ENCODE results near the gene TNFRSF14. TPM values are rescaled to one million over a fixed set of nuclear protein-coding genes. Genes with fewer than 3 reads are reported as not detected.

Gene TNFRSF14
- total RNA-seq, 1 donor from 2014 or later, result 15.7 TPM

DNA sequence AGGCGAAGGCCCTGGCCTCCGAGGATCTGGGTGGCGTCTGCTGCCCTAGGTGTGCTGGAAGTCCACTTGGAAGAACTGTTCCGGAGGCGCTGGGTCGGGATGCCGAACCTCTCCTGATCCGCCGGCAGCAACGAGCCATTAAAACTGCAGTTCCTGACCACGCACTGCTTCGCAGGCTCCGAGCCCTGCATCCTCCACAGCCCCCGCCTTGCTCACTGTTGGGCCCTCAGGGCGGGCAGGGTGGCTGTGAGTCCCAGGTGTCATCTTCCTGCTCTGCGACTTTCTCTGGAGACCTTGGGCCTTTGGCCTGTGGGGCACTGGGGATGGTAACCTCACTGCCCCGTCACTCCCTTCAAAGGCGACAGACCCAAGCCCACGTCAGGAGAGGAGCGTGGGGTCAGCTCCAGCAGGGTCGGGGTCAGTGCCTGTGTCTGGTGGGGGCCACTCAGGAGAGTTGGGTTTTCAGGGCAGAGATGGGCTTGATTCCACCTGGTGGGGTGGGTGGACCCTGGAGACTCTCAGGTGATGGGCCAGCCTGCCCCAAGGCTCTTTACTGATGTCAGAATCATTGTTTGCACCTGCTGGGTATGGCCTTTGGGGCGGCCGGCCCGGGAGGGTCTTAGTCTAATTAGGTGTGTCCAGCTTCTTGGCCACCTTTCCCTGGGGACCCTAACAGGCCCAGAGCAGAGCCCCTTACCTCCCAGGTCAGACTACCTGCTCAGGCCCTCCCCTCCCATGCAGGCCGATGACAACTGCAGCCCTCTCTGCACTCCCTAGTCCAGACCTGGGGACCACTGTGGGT lies 33.5 kb downstream of the TNFRSF14 start:
- intact Hi-C loops (cut with DNase I), result no loop called here
- DNase-seq (ENCODE audit: missing footprints) (peak; percentile 20), ATAC-seq (no peak)

DNA sequence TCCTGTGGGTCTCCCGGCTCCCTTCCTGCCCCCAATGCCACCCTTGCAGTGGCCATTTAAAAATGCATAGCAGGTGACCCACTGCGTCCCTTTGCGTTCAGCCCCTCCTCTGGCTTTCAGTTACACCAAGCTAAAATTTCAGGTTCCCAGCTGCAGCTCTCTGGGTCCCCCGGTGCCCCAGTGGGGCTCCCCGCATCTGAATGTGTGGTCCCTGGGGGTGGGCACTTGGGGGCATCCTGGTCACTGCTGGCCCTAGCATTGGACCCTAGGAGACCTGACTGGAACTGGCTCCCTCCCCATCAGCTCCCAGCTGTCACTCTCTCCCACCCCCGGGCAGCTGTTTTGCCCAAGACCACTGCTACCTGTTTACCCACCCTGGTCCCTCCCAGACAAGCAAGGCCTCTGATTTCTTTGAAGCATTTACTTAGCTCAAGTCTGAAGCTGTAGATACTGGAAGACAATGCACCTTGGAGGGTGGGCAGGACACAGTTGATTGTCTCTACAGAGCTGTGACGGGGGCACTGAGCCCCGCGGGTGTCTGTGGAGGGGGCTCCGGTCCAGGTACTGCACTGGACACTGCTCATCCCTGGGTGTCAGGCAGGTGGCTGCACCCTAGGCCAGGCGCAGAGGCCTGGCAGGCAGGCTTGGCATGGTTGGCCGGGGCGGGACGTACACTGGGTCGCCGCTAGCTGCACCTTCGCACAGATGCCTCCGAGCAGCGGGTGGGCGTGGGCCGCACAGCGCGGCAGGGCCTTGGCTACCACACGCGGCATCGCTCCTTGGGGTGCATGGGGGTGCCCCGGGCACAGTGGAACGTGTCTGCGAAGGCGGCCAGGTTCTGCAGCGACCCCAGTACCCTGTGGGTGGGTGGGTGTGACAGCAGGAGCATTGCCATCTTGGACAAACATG lies 34.3 kb downstream of the TNFRSF14 start:
- ATAC-seq, result no peak
- intact Hi-C loops (cut with DNase I), result no loop called here
- peak; percentile 62 for DNase-seq (ENCODE audit: missing footprints)

DNA sequence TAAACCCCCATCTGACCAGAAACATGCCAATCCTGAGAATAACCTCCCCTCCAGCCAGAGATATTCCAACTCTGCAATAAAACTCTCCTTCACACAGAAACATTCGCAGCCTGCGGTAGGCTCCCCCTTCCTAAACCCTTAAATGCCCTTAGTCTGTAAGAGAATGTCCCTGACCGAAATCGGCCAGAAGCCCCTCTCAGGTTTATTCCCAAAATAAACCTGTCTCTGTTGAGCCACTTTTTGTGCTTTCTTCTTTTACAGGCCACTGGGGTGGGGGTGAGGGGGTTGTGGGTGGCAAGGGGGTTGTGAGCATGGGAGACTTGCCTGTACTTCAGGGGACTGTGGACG lies 35.0 kb downstream of the TNFRSF14 start:
- DNase-seq (ENCODE audit: missing footprints) (no peak), ATAC-seq (no peak)
- intact Hi-C loops (cut with DNase I), result no loop called here

DNA sequence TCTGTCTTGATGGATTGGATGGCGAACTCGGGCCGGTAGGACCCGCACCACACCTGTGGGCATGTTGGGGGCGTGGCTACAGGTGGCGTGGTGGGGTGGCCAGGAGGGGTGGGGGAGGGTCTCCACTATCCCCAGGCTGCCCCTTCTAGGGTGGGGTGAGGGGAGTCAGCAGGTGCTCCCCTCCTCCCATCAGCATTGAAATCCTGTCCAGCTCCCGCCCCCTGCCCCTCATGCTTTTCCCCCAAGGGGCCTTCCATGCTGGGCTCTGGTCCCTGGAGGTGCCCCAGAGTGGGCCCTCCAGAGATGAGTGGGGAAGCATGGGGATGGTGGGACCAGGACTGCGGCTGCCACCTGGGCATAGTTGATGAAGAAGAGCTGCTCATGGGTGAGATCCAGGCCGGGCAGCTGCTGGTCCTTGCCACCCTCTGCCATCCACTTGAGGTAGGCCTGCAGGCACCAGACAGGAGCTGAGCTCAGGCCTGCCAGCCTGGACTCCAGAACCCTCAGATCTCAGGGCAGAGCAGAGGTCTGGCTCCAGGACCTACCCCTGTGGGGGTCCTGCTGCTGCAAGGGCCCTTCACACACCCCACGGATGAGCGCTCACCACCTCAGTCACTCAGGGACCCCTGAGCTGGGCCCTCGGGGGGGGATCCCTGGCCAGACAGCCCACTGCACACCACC lies 35.5 kb downstream of the TNFRSF14 start:
- intact Hi-C loops (cut with DNase I), result no loop called here
- peak; percentile 50 for DNase-seq (ENCODE audit: missing footprints)
- no peak for ATAC-seq

DNA sequence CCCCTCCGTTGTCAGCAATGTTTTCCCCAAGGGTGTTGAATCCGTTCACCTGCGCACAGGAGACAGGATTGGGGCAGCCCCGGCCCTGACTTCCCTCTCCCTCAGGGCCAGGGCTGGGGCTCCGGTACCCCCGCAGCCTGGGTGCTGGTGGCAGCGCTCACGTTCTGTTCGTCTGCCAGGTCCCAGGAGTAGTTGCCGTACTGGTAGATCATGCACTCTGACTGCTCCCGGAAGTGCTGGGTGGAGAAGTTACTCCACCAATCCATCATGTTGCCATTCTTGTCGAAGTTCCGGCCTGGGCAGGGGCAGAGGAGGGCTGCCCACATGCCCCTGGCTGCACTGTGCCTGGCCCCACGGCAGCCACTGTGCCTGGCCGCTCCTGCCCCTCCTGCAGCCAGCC lies 36.5 kb downstream of the TNFRSF14 start:
- ATAC-seq, result no peak
- intact Hi-C loops (cut with DNase I), result no loop called here

DNA sequence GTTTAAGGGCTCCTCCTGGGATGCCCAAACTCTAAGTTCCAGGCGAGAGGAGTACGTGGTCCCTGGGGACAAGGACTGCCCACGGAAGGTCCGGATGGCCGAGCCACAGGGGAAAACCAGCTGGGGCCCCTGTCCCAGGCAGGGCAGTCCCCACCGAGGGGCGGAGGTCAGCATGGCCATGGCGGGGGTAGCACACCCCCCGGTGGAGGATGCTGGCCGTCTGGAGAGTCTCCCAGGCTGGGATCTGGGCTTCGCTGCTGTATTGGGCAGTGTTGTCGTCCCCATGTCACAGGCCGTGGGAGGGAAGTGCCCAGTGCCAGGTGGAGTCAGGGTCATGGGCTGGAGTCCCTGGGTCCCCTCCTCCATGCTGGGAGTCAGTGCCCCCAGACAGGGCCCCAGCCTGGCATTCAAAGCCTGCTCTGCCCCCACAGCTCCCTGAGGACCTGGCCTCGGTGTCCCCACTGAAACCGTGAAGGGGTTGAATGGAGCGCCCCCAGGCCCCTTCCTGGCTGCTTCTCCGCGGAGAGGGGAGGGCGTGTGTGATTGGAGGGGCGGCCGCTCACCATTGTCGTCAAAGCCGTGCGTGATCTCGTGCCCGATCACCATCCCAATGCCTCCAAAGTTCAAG lies 37.2 kb downstream of the TNFRSF14 start:
- intact Hi-C loops (cut with DNase I), result no loop called here
- ATAC-seq, result no peak
- peak; percentile 41 for DNase-seq (ENCODE audit: missing footprints)

More for the DNA sequence above, 36.5 kb downstream of the TNFRSF14 start:
- peak; percentile 16 for DNase-seq (ENCODE audit: missing footprints)

DNA sequence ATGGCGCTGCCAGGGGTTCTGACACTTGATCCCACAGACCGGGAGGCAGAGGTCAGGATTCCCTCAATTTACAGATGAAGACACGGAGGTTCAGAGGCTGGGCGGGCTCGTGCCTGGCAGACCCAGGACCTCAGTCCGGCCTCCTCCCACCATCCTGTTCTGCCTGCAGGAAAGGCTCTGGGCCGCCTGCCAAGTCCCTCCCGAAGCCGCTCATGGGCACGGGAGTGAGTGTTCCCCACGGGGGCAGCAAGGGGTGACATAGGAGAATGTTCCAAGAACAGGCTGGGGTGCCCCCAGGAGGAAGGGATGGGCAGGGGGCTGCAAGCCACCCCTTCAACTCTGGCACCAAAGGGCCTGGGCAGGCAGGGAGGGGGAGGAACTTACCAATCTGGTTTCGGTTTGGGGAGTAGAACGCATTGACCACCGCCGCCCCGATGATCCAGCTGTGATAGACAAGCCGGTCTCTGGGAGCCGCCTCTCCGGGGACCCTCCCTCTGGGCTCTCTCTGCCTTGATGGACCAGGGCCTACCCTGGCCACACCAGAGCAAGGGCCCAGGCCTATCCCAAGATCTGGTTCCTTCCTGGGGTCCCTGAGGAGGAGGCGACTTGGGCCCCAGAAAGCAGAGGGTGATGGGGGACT lies 38.0 kb downstream of the TNFRSF14 start:
- peak; percentile 68 for DNase-seq (ENCODE audit: missing footprints)
- intact Hi-C loops (cut with DNase I), result no loop called here
- ATAC-seq, result peak; percentile 15

DNA sequence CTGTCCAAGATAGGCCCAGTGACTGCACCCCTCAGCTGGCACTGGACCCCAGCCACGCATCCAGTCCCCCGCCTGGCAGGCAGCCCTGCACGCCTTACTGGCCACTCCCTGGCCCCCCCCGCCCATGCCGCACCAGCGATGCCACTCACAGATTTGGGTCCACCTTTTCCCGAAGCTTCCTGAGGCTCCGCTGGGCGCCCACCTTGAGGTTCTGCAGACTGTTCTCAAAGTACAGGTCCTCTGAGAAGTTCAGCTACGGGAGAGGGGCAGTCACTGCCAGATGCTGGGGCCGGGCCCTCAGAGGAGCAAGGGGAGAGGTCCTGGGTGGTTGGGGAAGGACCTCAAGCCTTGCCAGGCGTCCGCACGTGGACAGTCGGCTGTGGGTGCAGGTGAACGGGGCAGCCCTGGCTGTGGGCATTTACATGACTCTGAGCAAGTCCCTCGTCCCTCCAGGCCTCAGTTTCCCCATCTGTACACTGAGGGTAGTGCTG lies 38.5 kb downstream of the TNFRSF14 start:
- DNase-seq (ENCODE audit: missing footprints) (peak; percentile 56), ATAC-seq (no peak)
- intact Hi-C loops (cut with DNase I), result no loop called here

DNA sequence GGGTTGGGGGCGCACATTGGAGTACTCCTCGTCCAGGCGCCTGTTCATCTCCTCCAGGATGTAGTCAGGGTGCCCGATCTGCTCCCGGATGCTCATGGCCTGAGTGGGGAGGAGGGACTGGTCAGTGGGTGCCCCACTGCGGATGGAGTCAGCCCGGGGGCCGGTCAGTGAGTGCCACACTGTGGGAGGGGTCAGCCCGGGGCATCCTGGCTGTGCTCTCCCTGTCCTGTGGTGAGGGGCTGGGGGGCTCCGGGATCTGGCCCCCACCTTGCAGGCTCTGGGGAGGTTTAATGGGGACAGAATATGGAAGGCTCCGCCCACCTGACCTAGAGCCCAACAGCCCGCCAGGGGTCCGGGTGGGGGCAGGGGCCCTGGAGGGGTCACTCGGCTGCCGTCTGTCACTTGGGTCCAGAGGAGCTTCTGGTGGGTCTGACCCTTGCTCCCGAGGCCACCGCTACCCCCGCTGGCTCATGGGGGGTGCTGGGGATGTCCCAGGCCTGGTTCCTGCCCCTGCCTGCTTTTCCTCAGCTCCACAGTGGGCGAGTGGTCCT lies 39.2 kb downstream of the TNFRSF14 start:
- ATAC-seq (no peak), DNase-seq (ENCODE audit: missing footprints) (peak; percentile 57)
- intact Hi-C loops (cut with DNase I), result no loop called here

DNA sequence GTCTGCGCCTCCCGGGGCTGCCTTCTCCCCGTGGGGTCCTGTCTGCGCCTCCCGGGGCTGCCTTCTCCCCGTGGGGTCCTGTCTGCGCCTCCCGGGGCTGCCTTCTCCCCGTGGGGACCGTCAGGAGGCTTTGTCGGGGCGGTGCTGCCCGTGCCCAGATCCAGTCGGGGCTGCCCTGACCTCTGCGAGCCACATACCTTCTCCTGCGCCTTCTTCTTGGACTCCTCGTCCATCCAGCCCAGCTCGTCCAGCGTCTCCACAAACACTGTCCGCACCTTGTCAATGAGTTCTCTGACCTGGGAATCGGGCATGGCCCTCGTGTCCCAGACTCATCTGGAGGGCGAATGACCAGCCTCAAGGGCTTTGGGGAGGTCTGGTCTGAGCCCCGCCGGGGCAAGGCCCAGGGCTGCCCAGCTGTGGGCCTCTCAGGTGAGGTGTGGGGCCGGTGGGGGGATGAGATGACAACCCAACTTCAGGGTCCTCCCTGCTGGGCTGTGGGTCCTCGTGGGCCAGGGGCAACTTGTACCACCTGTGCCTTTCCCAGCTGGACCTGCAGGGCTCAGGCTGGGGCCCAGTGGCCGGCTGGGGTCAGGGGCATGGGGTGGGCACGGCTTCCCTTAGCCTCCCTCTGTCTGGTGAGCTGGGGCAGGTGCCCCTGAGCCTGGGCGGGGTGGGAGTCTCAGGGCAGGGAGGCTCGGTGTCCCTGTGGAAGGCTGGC lies 39.8 kb downstream of the TNFRSF14 start:
- intact Hi-C loops (cut with DNase I), result no loop called here
- DNase-seq (ENCODE audit: missing footprints) (peak; percentile 34), ATAC-seq (no peak)

DNA sequence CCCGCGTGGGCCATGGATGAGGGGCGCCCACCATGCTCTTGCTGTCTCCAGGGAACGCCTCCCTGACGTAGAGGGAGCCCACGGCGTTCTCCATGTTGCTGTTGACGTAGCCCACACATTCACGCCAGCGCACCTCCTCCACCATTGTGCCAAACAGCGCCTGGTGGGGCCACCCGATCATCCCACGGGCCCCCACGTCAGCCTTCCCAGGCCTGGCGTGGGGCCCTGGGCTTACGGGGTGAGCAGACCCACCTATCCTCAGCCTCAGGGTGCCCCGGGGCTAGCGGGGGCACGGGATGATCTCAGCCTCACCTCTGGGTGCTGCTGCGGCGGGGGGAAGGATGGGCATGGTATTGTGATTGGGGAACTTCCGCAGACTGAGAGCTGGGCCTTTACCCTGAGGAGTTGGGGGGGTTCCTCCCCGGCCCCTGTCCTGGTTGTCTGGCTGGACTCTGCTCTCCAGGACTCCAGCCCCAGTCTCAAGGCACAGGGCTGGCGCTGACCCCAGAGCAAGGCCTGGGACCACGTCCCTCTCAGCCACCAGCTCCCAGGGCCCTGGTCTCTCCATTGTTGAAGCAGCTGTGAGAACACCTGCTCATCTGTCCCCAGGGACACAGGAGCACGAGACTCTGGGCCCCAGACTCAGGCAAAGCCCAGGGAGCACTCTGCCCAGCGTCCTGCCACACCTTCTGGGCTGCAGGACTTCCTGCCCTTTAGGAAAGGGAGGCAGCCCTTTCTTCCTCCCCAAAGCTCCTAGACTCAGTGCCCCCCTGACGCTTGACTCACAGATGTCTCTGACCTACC lies 40.6 kb downstream of the TNFRSF14 start:
- intact Hi-C loops (cut with DNase I), result no loop called here
- DNase-seq (ENCODE audit: missing footprints), result peak; percentile 57
- ATAC-seq, result no peak

DNA sequence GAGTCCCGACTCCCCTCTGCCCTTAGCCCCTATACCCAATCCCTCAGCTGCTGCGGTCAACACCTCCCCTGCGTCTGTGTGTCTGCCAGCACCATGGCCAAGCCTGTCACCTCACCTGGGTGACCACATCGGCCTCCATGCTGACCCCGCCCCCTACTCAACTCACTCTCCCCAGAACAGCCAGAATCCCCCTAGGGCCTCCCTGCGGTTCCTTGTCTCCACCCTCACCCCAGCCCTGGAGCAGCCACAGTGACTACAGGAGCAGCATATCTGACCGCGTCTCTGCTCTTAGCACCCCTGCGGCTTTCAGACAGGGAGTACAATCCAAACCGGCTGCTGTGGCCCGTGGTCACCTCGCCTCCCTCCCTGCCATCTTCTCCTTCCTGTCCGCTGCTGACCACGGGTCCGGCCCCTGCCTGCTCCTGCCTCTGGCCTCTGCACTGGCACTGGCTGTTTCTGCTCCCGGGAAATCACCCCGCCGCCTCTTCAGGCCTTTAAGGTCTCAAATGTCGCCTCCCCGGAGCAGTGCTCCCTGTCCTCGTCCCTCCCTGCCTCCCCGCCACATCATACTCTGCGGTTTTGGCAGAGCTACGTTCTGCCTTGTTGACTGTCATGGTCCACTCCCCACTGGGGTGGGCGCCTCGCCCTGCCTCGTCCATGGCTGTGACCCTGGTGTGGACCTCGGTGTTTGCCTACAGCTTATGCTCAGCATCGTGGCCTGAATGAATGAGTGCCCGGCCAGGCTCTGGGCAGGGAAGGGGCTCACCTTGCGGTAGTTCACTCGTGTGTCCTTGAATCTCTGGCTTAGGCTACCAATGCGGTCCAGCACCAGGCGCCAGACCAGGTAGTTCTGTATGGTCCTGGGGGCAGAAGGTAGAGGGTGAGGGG lies 41.5 kb downstream of the TNFRSF14 start:
- intact Hi-C loops (cut with DNase I), result no loop called here

DNA sequence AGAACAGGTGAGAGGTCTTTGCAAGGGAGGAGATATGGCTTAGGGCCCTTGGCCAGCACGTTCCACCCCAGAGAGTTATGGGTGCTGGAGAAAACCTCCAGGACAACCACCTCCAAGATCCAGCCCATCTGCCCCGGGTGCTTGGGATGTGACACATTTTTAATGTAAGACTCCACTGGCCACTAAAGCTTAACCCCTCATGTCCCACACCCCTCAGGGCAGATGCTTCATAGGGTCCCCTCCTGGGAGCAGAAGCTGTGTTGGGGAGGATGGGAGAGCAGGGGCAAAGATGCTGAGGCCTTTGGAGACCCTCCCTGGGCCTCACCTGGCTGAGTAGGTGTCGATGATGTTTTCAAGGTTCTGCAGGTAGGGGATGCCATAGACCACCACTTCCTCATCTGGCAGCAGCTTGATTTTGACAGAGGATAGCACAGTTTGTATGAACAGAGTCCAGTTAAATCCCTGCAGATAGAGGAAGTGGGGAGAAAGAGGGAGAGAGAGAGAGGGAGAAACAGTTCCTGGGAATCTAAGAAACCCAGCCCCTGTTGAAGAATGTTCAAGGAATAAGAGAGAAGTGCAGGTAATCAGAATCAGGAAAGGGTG lies 42.3 kb downstream of the TNFRSF14 start:
- no peak for DNase-seq (ENCODE audit: missing footprints)
- ATAC-seq, result no peak
- intact Hi-C loops (cut with DNase I), result no loop called here

More for the DNA sequence above, 41.5 kb downstream of the TNFRSF14 start:
- ATAC-seq (no peak), DNase-seq (ENCODE audit: missing footprints) (peak; percentile 37)

DNA sequence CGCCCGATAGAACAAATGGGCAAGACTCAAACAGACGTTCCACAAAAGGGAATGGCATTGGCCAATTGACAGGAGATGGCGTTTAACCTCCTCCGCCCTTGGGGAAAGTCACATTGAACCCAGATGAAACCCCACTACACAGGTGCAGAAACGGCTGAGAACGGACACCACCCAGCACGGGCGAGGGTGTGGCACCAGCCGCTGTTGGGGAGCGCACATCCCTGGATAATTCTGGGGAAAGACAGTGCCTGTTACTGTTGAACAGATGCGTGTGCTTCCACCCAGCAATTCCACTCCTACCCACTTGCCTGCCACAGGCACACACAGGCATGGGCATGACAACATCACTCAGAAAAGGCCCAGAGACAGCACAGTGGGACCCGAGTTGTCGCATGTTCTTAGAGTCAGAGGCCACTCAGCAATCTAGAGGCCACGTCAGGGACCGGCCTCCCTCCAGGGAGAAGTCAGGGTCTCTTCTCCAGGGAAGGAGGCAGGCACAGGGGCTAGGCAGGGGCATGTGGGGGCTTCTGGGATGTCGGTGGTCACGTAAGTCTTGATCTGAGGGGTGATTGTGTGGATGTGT lies 45.6 kb downstream of the TNFRSF14 start:
- intact Hi-C loops (cut with DNase I), result no loop called here
- DNase-seq (ENCODE audit: missing footprints), result no peak
- ATAC-seq, result no peak

DNA sequence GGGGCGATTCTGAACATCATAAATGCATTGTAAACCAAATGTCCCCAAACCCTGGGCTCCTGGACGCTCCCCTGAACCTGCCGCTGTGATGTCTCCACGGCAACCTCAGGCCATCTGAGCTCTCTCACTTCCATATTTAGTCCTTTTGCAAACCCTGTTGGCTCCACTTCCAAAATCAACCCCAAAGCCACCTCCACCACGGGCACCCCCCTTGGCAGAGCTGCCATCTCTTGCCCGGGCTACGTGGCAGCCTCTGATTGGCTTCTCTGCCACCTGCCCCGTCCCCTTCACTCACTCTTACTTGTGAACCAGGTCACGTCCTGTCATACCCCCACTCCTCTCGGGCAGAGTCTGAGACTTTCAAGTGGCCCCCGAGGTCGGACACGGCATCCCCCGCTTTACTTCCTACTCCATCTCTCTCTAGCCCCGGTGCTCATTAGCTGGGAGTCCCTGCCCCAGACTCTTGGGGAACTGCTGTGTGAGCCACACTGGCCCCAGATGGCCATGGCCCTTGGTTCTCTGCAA lies 46.2 kb downstream of the TNFRSF14 start:
- intact Hi-C loops (cut with DNase I), result no loop called here
- DNase-seq (ENCODE audit: missing footprints) (no peak), ATAC-seq (no peak)

Measured in Right ventricle myocardium inferior (tissue), 1 donor.